ENCODE data around the gene PRKCA.

Gene PRKCA

DNA sequence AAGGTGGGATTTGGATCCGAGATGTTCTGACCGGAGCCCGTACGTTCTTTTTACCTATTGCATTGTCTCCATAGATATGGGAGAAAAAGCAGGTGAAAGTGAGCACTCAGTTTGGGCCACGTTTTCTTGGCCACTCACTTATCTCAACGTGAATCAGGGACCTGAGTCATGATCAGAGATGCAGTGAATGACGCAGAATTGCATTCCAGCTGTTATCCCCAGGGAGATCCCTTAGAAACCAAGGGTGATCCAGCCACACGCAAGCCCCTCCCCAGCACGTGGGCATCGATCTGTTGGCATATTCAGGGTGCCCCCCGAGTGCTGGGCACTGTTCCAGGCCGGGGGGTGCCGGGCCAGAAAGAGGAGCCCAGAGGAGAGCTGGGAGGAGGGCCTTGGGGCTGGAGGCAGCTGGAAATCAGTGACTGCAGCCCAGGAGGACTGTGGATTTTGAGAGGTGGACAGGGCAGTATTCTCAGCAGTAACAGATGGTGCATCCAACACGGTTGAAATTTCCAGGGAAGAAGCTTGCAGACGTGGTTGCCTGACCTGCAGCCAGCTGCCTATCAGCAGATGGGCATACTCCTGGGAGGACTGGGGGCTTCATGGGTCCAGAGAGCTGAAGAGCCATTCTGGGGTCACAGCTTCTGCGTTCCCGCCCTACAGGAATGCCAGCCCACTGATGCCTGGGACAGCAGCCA lies 445.3 kb downstream of the PRKCA start:
- DNase-seq (ENCODE audit: low spot score): no peak

- DNase-seq (ENCODE audit: low spot score): no peak
These were observed 446.2 kb downstream of the PRKCA start for GRCh38 chr17:66748578-66748977.

DNA sequence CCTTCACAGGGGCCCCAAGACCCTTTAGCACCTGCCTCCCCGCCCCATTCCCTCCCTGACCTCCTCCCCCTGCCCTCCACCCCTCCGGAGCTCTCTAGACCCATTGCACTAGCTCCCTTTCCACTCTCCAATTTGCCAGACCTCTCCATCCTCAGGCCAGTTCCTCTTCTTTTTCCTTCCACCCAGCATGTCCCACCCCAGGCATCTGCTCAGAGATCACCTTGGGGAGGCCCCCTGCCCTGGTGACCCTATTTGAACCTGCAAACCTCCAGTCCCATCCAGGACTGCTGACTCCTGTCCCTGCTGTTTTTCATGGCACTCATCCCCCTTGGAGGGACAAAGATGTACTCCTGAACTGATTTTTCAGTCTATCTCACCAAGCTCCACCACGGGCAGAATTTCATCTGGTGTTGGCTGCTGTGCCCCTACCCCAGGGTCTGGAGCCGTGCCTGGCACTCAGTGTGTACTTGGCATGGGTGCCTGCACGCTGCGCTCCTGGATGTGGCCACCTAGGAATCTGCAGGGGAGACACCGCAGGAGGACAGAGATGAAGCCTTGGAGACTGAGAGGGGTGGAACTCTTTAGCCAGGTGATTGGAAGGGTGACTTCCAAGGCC lies 446.9 kb downstream of the PRKCA start:
- DNase-seq (ENCODE audit: low spot score): no peak

- no peak for DNase-seq (ENCODE audit: low spot score)
These were observed 447.7 kb downstream of the PRKCA start for GRCh38 chr17:66750116-66750515.

DNA sequence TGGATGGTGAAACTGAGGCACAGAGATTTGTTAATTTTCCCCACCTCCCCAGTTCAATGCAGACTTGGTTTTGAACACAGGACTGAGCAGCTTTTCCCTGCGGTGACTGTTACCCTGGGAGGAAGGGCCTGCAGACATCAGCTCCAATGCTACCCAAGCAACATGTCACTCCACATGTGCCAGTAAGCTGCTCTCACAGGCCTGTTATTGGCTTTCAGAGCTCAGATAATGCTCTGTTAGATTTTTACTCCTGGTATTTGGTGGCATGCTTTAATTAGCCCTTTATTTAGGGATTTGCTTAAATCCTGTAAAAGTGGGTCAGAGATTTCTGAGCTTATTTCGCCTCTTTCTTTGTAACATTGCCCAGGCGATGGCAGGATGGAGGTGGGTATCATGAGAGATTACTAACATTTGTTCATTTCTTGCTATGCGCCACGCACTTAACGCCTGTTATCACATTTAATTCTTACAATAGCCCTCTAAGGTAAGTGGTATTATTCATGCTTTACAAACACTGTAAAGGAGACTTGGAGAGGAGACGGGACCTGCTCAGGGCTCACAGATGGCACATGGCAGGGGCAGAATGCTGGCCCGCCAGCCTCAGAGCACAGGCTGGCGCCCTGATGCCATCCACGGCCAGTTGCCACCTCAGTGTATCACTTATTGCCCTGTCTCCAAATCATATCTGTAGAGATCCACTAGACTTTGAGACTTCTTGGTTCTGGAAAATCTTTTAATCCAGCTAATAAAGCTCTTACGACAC lies 448.5 kb downstream of the PRKCA start:
- no peak for DNase-seq (ENCODE audit: low spot score)

DNA sequence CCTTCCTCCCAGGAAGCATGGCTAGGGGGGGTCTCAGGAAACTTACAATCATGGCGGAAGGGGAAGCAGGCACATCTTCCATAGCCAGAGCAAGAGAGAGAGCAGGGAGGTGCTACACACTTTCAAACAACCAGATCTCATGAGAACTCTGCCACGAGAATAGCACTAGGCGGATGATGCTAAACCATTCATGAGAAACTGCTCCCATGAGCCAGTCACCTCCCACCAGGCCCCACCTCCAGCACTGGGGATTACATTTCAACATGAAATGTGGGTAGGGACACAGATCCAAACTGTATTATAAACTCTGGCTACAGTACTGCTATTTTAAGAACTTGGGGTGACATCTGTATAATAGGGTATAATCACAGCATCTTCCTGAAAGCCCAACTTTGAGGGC lies 449.4 kb downstream of the PRKCA start:
- DNase-seq (ENCODE audit: low spot score): no peak

DNA sequence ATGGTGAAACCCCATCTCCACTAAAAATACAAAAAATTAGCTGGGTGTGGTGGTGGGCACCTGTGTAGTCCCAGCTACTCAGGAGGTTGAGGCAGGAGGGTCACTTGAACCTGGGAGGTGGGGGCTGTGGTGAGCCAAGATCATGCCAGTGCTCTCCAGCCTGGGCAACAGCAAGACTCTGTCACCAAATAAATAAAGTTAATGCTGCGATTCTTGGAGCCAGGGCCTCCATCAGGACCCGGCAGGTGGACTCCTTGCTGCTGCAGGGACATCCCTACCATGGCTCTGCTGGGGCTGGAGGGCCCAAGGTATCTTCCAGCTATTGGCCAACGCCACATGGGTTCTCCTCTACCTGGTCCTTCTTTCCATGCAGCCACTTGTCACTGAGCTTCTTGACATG lies 450.0 kb downstream of the PRKCA start:
- DNase-seq (ENCODE audit: low spot score): no peak

GRCh38 chr17:66753126-66753920 lies 450.9 kb downstream of the PRKCA start:
- DNase-seq (ENCODE audit: low spot score): no peak

- DNase-seq (ENCODE audit: low spot score): no peak
These were observed 452.9 kb downstream of the PRKCA start for GRCh38 chr17:66755101-66755943.

DNA sequence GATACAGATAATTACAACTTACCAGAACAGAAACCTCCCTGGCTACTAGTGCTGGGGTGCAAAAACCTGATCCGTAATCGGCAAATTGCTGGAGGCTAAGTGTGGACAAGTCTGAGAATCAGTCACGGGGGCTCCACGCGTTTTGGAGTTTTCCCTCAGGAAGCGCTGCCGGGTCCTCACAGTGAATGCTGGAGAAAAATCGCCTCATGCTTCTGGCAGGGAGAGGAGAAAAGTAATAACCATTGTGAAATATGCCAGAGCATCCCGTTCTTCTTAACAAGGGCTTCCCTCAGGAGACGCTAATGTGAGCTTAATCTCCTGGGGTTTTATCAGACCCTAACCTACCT lies 453.5 kb downstream of the PRKCA start:
- DNase-seq (ENCODE audit: low spot score): no peak

- DNase-seq (ENCODE audit: low spot score): no peak
These were observed 457.9 kb downstream of the PRKCA start for GRCh38 chr17:66760324-66760723.

GRCh38 chr17:66762276-66762675 lies 459.9 kb downstream of the PRKCA start:
- DNase-seq (ENCODE audit: low spot score): no peak

GRCh38 chr17:66763056-66763455 lies 460.6 kb downstream of the PRKCA start:
- DNase-seq (ENCODE audit: low spot score): no peak

DNA sequence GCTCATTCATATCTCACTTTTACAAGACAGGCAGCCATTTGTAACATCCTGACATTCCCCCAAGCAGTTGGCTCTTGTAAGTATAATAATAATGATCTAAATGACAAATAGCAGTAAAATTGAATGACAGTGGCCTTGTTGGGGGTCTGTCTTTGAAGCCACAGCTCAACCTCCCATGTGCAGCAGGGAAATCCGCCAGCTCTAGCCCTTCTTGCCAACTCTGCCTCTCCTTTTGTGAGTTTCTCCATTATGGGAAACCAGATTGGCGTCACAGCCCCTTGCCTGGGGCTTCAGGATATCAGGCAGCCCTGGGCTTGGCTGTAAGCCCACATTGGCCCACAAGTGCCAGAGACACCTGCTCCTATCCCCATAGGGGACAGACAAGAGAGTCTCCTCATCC lies 462.1 kb downstream of the PRKCA start:
- no peak for DNase-seq (ENCODE audit: low spot score)

- peak; percentile 52 for DNase-seq (ENCODE audit: low spot score)
These were observed 464.9 kb downstream of the PRKCA start for GRCh38 chr17:66767154-66767933.

- no peak for DNase-seq (ENCODE audit: low spot score)
These were observed 467.5 kb downstream of the PRKCA start for GRCh38 chr17:66769911-66770310.

GRCh38 chr17:66772148-66772812 lies 469.9 kb downstream of the PRKCA start:
- DNase-seq (ENCODE audit: low spot score): no peak

- no peak for DNase-seq (ENCODE audit: low spot score)
These were observed 472.9 kb downstream of the PRKCA start for GRCh38 chr17:66775271-66775670.

- DNase-seq (ENCODE audit: low spot score): no peak
These were observed 473.5 kb downstream of the PRKCA start for GRCh38 chr17:66775881-66776400.

Measured in activated CD4-positive, alpha-beta T cell treated with anti-CD3 and anti-CD28 coated beads, Interleukin-2, Interleukin-4, amounts not matched to agents 100 ng/mL and 50 ng/mL, durations not matched to agents 16 hours and 8 hours (primary cell).